Thymus (tissue), 11 donors: ENCODE data around the gene MROH7. TPM values are rescaled to one million over a fixed set of nuclear protein-coding genes. Genes with fewer than 3 reads are reported as not detected.

Experiments
- DNase-seq, 9 donors: peaks; one replicate each; pipeline ENCODE4 v3.0.0-alpha.2; 2013; ENCODE audit warnings: low spot score in 9 of 9, low read depth in 6 of 9, missing footprints in 1 of 9
- H3K27ac ChIP-seq, 2 donors: one replicate each; pipeline ENCODE4 v1.5.1; 2013; ENCODE audit warnings: control low read depth in 1 of 2, low read depth in 1 of 2, low read length in 1 of 2, mild to moderate bottlenecking in 1 of 2, moderate library complexity in 1 of 2
- H3K27me3 ChIP-seq, 2 donors: one replicate each; pipeline ENCODE4 v1.5.1; 2013; ENCODE audit warnings: low read length in 1 of 2; ENCODE audit not compliant: control insufficient read depth in 2 of 2, insufficient read depth in 1 of 2
- H3K36me3 ChIP-seq, 2 donors: one replicate each; pipeline ENCODE4 v1.5.1; 2013; ENCODE audit warnings: low read length in 1 of 2, mild to moderate bottlenecking in 1 of 2, moderate library complexity in 1 of 2; ENCODE audit not compliant: control insufficient read depth in 2 of 2, insufficient read depth in 2 of 2
- H3K4me1 ChIP-seq, 2 donors: one replicate each; pipeline ENCODE4 v1.5.1; 2013; ENCODE audit warnings: low read length in 2 of 2; ENCODE audit not compliant: control insufficient read depth in 2 of 2, insufficient read depth in 2 of 2
- H3K4me3 ChIP-seq, 2 donors: one replicate each; pipeline ENCODE4 v1.5.1; 2013; ENCODE audit warnings: low read length in 2 of 2, control low read depth in 1 of 2, mild to moderate bottlenecking in 1 of 2
- H3K9me3 ChIP-seq, 2 donors: one replicate each; pipeline ENCODE4 v1.5.1; 2013; ENCODE audit warnings: low read length in 1 of 2, mild to moderate bottlenecking in 1 of 2; ENCODE audit not compliant: control insufficient read depth in 2 of 2, insufficient read depth in 1 of 2
- WGBS: extraction: QIAGEN DNeasy Blood & Tissue Kit; methylation state at CpG from one replicate; pipeline ENCODE4 v1.1.7; 2013; 5-methylcytosine and 5-hydroxymethylcytosine counted together
- polyA plus RNA-seq: library from polyadenylated mRNA; stranded (reverse); fragments of 200-250 nt; gene quantifications from one replicate; pipeline ENCODE4 v1.2.3, GENCODE V29; 2013
- total RNA-seq: library from RNA; stranded (reverse); fragments of 120-200 nt; gene quantifications from one replicate; pipeline ENCODE4 v1.2.4, GENCODE V29; 2013
- donor health status: healthy.

The MROH7 gene
- total and polyA plus RNA-seq, 2 donors, result 0.24 to 1.1 TPM

DNA sequence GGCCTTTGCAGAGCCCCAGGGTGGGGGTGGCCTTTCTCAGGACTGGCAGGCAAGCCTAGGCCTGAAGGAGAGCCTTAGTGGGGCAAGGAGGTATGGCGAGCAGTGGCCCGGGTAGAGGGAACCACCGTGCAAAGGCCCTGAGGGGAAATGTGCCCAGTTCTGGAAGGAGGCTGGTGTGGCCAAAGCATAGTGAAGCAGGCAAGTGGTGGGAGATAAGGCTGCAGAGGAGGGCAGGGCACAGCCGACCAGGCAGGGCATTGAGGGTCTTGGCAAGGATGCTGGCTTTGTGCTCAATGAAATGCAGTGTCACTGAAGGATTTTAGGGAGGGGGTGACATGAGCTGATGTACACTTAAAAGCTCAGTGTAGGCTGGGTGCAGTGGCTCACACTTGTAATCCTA lies 22.8 kb downstream of the MROH7 start:
- WGBS, result 97% methylated on average over 4 of the region's 4 CpGs
- Histone ChIP-seq H3K27me3 (no peaks in the 10 kb centered on the region), H3K9me3 (peaks cover 0 to 4% of the 10 kb centered on the region in 2 donors), H3K4me3 (no peak overlapping the region), H3K27ac (no peak overlapping the region), H3K36me3 (no peaks in the 10 kb centered on the region), H3K4me1 (no peaks in the 10 kb centered on the region)
- no peak for DNase-seq

DNA sequence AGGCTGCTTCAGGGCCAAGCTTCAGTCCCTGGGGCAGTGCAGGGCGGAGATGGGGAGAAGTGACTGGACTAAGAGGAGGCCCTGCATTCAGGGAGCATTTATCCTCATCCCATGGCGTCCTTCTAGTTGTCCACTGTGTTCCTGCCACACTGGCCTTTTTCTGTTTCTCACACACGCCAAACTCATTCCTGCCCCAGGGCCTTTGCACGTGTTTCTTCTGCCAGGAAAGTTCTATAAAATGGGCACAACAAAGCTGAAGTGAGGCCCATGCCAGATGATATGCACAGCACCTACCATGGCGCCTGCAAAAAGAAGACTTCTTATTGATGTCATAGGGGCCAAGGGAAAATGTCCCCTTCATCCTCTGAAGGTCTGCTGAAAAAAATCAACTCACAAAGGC lies 24.3 kb downstream of the MROH7 start:
- Histone ChIP-seq H3K4me3 (no peak overlapping the region), H3K27ac (no peak overlapping the region), H3K36me3 (no peaks in the 10 kb centered on the region), H3K27me3 (no peaks in the 10 kb centered on the region), H3K9me3 (peaks cover 0 to 4% of the 10 kb centered on the region in 2 donors), H3K4me1 (no peaks in the 10 kb centered on the region)
- WGBS, result 98% methylated on average over 5 of the region's 5 CpGs
- no peak for DNase-seq

DNA sequence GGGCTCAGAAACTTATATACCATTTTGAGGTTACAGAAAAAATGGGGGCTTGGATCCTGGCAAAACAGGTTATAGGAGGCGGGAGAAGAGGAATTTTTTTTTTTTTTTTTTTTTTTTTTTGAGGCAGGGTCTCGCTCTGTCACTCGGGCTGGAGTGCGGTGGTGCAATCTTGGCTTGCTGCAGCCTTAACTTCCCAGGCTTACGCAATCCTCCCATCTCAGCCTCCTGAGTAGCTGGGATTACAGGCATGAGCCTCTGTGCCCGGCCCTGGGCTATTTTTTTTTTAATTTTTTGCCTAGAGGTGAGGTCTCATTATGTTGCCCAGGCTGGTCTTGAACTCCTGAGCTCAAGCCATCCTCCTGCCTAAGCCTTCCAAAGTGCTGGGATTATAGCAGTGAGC lies 24.7 kb downstream of the MROH7 start:
- H3K36me3 ChIP-seq, result no peaks in the 10 kb centered on the region
- no peaks in the 10 kb centered on the region for H3K27me3 ChIP-seq
- no peak overlapping the region for H3K4me3 ChIP-seq
- H3K9me3 ChIP-seq, result peaks cover 0 to 4% of the 10 kb centered on the region in 2 donors
- H3K27ac ChIP-seq, result no peak overlapping the region
- H3K4me1 ChIP-seq, result no peaks in the 10 kb centered on the region
- DNase-seq, result no peak
- WGBS, result 94% methylated on average over 6 of the region's 6 CpGs

DNA sequence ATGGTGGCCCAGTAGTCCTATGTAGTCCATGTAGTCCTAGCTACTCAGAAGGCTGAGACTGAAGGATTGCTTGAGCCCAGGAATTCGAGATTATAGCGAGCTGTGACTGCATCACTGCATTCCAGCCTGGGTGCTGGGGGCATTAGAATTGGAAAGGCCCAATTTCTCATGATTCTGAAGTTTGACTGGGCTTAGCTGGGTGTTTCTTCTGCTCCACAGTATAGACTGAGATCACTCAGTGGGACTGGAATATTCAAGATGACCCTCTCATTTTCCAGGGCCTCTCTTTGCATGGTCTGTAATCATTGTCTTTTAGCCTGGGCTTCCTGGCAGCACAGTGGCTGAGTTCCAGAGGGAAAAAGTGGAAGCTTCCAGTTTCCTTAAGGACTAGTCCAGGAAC lies 26.2 kb downstream of the MROH7 start:
- Histone ChIP-seq H3K27ac (no peak overlapping the region), H3K36me3 (no peaks in the 10 kb centered on the region), H3K4me1 (no peaks in the 10 kb centered on the region), H3K27me3 (no peaks in the 10 kb centered on the region), H3K4me3 (no peak overlapping the region), H3K9me3 (peaks cover 0 to 4% of the 10 kb centered on the region in 2 donors)
- DNase-seq, result no peak
- WGBS, result 94% methylated on average over 2 of the region's 2 CpGs

DNA sequence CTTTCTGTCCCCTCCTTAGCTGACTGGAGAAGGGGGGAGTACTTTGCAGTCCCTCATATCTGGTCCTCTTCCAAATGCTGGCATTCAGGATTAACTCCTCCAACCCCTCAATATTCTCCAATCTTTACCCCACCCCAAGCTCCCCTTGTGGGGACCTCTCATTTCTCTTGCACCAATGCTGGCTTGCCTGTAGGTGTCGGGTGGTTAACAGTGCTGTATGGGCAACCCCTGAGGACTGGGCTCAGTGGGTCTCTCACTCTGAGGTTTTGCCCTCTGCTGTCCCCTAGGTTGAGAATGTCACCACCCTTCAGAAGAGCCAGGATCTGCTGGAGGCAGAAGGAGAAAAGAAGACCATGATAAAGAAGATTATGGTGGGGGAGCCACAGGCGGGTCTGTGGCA lies 27.0 kb downstream of the MROH7 start:
- Histone ChIP-seq H3K4me3 (no peak overlapping the region), H3K36me3 (no peaks in the 10 kb centered on the region), H3K27me3 (no peaks in the 10 kb centered on the region), H3K27ac (no peak overlapping the region), H3K9me3 (peaks cover 0 to 4% of the 10 kb centered on the region in 2 donors), H3K4me1 (no peaks in the 10 kb centered on the region)
- 96% methylated on average over 2 of the region's 2 CpGs for WGBS
- no peak for DNase-seq

DNA sequence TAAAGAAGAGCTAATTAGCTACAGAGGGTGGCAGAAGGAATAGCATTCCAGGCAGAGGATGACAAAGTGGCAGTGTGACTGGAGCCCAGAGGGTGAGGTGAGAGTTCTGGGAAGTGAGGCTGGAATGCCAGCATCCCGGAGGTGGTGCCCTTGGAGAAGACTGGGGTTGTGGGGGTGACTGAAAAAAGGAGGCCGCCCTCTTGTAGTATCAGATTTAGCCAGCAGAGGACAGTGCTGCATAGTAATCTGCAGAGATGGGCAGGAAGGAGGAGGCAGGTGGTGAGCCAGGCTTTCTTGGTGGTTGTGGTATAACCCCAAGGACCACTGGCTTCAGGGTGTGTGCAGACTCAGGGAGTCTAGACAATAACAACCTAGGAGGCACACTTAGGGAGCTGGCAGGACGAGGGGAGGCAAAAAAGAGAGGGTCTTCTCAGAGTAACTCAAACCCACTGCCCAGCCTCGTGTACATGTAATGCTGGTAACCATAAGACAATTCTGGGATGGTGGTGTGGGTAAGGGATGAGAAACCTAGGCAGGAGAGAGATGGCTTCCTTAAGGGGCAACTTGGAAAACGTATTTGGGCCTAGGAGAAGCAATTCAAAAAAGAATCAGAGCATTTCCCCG lies 30.5 kb downstream of the MROH7 start:
- DNase-seq, result peak in 8 of 9 donors; percentile 14 to 59 (median 34)
- H3K27me3 ChIP-seq, result no peaks in the 10 kb centered on the region
- no peaks in the 10 kb centered on the region for H3K9me3 ChIP-seq
- H3K4me3 ChIP-seq, result no peak overlapping the region
- no peaks in the 10 kb centered on the region for H3K4me1 ChIP-seq
- no peak overlapping the region for H3K27ac ChIP-seq
- 79% methylated on average over 6 of the region's 6 CpGs for WGBS
- H3K36me3 ChIP-seq, result no peaks in the 10 kb centered on the region

DNA sequence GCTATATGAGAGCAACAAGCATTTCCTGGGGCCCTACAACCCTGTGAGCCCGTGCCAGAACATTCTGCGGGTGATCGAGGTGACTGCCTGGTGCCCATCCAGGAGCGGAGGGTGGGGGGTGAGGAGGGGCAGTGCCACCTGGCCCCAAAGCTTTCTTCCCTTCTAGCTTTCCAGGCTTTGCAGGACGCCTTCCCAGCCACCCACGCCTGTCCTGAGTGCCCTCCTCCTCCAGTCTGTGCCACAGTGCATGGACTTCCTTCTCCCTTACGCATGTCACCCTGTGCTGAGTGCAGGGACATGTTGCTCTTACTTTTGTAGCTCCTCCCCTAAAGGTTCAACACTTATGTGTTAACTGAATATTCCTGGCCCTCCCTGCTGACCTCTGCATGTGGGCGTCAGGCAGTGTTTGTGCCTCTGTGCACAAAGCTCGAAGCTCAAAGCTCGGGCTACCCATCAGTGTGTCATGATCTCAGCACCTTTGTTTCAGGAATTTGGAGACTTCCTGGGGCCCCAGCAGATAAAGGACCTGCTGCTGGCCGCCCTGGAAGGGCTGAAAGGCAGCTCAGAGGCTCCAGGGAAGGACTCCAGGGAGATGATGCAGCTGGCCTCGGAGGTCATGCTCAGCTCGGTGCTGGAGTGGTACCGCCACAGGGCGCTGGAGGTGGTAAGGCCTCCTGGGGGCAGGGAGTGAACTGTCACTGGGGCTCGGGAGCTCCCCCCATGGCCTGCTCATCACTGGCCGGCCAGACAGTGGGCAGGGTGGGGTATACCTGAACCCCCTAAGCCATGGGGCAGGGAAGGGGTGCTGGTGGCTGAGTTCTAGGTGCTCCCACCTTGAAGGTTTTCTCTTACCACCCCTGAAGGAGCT lies 37.4 kb downstream of the MROH7 start:
- Histone ChIP-seq H3K27ac (no peak overlapping the region), H3K4me3 (no peak overlapping the region), H3K9me3 (no peaks in the 10 kb centered on the region), H3K36me3 (no peaks in the 10 kb centered on the region), H3K27me3 (no peaks in the 10 kb centered on the region), H3K4me1 (no peaks in the 10 kb centered on the region)
- no peak for DNase-seq
- WGBS, result 94% methylated on average over 17 of the region's 17 CpGs

DNA sequence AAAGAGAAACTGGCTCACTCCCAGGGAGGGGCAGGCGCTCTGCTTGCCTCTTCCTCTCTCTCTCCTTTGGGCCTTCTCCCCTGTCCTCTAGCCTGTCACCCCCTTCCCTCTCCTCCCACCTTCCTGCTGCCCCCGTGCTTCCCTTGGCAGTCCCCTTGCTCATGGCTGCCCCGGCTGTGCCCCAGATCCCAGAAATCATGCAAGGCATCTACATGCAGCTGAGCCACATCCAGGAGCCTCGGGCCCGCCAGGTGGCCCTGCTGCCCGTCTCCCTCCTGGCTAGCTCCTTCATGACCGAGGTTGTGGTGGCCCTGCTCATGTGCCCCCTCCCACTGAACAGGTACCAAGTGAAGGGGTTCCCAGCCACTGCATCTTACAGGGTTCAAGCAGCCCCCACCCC lies 38.1 kb downstream of the MROH7 start:
- Histone ChIP-seq H3K27me3 (no peaks in the 10 kb centered on the region), H3K36me3 (no peaks in the 10 kb centered on the region), H3K27ac (no peak overlapping the region), H3K4me1 (no peaks in the 10 kb centered on the region), H3K4me3 (no peak overlapping the region), H3K9me3 (no peaks in the 10 kb centered on the region)
- 94% methylated on average over 7 of the region's 7 CpGs for whole genome bisulfite sequencing
- no peak for DNase-seq

DNA sequence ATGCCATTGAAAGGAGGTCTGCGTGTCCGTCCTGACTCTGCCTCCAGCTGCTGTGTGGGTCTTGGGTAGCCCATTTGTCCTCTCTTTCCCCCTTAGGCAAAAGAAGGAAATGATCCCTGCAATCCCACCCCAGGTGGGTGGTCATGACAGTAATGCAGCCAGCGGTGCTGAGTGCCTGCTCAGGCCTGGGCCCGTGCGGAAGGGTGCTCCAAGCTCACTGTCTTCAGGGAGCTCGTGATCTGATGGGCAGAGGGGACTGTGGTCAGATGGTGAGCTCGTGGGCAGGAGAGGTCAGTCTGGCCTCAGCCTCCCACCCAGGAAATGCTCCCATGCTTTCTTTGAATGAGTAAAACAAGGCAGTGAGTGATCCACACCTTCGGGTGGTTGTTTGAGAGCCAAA lies 38.8 kb downstream of the MROH7 start:
- no peak overlapping the region for H3K27ac ChIP-seq
- 91% methylated on average over 8 of the region's 8 CpGs for WGBS
- DNase-seq, result no peak
- H3K4me3 ChIP-seq, result no peak overlapping the region
- H3K4me1 ChIP-seq, result no peaks in the 10 kb centered on the region
- no peaks in the 10 kb centered on the region for H3K9me3 ChIP-seq
- H3K27me3 ChIP-seq, result no peaks in the 10 kb centered on the region
- no peaks in the 10 kb centered on the region for H3K36me3 ChIP-seq
